HuH-7.5 (cell line): ENCODE measurements around the gene TIAM2.
"Not testable (repeated sequence)": the region's sequence is repeated elsewhere in the genome, so short reads cannot be mapped to it uniquely, and the experiment has no call there.

ENCODE experiments used
- DNase-seq: peaks from one replicate; pipeline ENCODE4 v3.0.0; 2011; ENCODE audit warnings: low spot score

TIAM2 gene

DNA sequence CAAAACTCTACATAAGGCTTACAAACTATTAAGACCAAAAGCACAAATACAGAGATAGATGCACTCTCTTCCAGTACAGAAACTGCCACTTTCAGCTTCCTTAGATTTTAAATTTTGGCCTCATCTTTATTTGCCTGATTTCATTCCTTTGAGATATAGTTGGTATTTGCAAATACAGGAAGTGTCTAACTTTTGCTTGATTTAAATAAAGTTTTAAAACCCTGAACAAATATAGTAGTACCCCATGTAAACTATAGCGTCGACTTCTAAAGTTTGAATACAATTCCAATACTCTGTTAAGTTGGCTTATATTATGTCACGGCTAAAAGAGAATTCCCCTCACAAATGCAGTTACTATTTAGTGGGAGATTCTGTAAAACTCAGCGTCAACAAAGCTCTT is 267.5 kb downstream of the TIAM2 start:
- DNase-seq = no peak

DNA sequence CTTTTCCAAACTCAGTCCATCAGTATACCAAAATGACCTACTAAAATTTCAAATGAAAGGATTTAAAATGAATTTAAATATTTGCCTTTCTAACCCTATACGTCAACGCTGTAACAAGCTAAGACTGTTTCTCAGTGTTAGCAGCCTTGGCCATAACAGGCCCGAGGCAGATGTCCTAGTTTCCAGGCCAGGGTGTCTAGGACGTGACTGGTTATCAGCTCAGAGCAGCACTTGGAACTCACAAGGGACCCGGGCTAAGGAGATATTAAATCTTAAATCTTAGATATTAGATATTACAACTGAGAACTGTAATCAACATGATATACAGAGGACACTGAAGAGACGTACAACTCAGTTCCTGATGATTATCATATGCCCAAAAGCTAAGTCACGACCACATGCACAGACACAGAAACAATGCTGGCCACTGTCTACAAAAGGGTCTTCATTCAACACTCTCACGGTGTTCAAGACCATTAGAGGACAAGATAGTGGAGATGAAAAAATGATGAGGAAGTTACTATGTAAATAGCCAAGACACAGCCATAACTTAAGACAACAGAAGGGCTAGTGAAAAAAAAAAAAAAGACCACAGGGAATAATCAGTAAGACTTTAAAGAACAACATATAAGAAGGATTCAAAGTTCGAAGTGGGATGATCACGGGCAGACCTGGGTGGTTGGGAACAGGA is 268.4 kb downstream of the TIAM2 start, which contains the start of gene CLDN20:
TSS of gene CLDN20 (plus strand) at position 641 of the 691 bp plus-strand sequence. CDS start 11,707 bp downstream, outside the sequence.
- DNase-seq = no peak

DNA sequence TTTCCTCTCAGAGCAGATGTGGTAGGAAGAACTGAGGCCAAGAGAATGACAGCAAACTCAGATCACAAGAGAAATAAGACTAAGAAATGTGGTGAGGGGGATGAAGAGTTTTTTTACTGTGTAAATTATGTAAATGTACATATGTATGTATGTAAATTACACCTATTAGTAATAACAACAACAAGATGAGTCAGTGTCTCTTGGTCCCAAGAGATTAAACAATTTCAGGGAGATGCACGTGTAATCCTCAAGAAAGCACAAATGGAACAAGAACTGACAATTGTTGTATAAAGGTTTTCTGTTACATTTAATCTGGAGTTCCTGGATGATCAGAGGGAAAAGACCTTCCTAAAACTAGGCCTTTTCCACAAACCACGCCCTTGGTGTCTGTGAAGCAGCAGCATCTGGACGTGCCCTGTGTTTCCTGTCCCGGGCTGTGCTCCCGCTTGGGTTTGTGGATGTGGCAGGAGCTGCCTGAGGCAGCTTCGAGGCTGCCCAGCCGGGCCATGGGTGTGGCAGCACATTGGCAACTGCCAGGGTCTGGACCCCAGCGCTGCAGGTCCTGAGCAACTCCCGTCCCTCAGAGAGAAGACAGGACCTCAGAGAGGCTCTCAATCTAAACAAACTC is 269.7 kb downstream of the TIAM2 start:
- no peak for DNase-seq

DNA sequence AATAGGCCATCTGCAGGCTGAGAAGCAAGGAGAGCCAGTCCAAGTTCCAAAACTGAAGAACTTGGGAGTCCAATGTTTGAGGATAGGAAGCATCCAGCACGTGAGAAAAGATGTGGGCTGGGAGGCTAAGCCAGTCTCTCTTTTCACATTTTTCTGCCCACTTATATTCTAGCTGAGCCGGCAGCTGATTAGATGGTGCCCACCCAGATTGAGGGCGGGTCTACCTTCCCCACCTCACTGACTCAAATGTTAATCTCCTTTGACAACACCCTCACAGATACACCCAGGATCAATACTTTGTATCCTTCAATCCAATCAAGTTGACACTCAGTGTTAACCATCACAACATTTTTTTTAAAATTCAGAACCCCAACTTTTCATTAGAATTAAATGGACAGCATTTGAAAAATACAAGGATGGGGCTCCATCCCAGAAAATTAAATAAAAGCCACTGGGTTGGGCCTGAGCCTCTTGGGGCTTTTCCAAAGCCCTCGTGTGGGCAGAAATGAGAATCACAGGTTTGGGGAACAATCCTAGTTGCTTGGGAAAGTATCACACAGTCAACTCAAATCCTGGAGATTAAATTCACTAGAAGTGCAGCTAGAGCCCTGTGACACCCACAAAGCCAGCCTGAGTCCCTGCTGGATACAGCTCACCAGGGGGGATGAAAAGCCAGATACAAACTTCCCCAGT is 270.9 kb downstream of the TIAM2 start:
- no peak for DNase-seq

DNA sequence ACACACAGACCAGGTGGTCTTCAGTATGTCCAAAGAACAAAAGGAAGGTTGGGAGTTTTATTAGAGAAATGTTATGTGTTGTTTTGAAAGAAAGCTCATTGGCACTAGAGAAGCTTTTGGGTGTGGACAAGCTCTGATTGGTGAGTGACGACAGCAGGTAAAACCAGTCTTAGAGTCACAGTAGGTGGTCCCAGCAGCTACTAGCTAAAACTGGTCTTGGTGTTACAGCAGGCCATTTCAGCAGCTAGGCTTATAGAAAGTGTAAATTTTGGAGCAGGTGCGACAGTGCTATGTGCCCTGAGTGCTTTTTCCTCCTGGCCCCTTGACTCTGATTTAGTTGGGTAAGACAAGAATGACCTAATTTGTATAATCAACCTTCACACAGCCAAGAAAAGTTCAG is 272.3 kb downstream of the TIAM2 start:
- no peak for DNase-seq

DNA sequence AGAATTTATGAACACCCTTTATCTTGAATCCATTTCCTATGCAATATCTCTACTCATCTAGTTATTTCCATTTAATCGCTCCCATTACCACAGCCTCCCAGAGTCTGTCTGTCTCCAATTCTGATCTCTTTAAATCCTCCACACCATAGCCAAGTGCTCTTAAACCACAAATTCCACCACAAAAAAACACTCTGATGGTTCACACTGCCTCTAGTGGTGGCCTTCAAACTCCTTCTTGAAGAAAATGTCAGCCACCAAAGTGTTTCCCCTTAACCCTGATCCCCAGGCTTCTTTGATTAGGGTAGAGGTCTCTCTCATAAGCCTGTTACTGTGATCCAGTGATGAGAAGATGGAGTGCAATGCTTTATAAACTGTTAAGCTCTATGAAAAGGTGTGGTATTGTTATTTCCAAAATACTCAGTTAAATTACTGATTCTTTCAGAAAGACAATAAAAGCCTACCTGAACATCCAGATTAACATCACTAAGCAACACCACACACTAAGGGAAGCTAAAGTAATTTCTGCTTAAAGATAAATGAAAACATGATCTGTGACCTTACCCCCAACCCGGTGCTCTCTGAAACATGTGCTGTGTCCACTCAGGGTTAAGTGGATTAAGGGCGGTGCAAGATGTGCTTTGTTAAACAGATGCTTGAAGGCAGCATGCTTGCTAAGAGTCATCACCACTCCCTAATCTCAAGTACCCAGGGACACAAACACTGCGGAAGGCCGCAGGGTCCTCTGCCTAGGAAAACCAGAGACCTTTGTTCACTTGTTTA is 273.2 kb downstream of the TIAM2 start:
- DNase-seq = not testable (repeated sequence)

DNA sequence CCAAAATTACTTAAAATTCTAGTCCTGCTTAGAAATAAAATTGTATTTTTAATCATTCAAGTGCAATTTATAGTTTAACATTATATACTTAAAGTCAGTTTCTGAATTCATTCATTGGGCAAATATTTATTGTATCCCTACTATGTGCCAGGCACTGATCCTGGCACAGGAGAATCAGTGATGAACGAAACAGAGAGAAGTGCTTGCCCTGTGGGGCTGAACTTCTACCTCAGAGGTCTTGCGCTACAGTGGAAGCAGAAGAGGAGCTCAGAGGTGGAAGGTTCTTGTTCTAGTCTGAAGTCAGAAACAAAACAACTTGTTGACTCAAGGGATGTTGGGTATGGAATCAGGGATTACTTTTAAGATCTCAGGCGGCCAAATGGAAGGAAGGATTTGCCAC is 274.6 kb downstream of the TIAM2 start:
- DNase-seq = no peak

DNA sequence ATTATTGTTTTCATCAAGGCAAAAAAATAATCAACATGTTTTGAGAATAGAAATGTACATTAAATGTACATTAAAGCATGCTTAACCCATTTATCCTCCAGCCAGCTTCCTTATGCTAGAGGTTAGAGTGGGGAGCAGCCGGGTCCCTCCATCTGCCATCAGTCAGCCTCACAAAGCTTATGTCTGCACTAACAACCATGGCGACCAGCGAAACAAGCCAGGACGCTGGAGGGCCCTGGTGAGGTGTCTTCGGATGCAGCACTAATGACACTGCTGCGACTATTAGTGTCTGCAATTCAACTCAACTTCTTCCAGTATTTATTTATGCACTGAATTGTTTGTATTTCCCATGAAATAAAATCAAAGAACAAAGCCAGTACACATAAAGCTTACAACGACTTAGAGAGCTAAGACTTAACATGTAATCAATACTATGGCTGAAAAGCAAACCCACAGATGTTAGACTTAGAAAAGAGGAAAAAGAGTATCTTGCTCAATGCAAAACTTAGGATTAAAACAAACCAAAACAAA is 275.5 kb downstream of the TIAM2 start:
- DNase-seq = no peak

DNA sequence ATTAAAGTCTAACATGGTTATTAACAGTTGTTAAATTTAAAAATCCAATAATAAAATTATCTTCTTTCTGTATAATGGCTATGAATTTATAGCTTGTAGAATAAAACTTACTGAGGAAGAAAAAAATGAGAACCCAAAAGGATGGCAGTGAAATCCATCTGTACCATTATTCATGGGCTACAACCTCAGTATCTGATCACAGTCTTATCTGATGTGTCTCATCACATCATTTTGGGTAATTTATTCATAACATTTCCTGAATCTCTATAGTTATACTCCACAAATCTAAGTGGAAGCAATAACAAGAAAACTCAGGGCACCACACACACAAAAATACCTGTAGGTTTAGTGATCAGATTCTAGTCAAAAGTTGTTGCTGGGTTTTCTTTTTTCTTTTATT is 276.0 kb downstream of the TIAM2 start:
- no peak for DNase-seq

DNA sequence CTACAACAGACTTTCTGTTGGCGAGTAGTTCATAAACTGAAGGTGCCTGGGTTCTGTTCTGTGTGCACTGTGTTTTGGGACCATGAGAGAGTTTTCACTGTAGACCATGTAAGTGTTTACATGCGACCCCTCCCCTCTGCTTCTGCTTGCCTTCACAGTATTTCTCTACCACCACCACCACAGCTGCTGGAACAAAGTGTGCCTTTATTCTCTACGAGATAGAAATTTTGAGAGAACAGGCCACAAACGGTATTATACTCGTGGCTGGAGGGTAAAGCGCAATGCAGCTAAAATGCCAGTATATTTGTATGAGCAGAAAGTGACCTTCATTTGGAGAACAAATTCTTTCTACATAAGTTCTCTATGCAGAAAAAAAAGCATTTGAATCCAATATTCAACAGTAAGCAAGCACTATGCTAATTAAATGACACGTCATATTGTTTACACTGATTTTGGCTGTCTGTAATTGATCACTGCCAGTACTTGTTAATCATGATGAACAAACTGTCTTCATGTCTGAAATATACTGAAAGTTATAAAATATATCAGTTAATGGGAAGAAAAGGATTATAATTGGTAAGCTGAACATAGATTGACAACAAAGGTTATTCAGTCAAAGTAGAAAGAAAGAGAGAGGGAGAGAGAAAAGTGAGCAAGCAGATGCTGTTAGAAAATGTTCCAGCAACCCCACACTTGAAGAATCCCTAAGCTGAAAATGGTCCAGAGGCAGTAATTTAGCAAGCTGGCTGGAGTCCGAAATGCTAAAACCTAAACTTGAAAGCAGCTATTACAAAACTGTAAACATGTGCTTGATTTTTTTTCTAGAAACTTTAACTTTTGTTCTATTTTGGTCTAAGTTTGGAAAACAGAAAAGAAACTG is 277.5 kb downstream of the TIAM2 start:
- DNase-seq = no peak

DNA sequence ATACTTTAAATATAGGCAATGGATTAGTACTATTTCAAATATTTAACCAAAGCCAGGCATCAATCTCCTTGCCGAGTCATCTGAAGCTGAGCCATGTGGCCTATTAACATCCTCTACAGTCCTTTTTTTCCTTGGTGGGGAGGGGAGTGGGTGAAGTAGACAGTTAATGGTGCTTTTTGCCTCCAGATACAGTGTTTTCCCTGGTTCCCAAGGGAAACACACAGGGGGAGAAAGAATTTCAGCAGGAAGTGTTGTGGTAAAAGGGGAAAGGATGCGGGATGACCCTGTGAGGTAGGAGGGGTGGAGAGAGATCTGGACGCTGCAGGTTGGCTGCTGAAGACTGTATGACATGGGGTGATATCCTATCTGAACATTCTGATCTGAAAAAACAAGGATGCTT is 278.3 kb downstream of the TIAM2 start:
- DNase-seq = no peak

DNA sequence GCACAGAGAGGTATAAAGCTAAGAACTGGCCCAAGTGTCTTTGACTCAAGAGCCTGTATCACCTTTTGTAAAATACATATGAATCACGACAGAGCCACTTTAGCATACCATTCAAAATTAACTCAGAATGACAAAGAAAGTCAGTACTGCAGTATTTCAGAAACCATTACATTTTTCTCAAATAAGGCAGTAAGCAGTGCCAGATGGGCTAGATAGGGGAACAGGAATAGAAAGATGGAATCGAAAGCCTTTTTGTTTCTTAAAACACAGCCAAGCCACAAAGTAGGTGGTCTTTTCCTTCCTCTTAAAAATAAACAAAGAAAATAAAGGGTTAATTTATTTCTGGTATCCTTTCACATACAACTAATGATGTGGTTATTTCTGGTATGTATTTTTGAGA is 279.0 kb downstream of the TIAM2 start:
- no peak for DNase-seq

DNA sequence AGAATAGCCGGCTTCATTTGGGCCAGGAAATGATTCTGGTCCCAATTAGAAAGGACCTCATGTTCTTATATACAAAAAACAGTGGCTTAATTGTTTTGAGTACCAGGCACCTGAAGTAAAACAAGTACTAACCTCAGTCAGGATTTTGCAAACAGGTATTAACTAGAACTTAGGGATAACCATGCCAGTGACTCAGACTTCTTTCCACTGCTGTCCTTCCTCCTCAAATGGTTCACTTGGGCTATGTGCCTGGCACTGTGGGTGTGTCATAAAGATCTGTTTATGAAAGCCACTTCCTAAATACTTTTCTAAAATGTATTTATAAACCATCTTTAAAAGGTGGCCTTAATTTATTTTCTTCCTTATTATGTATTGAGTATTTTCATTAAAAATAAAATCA is 279.4 kb downstream of the TIAM2 start:
- no peak for DNase-seq

DNA sequence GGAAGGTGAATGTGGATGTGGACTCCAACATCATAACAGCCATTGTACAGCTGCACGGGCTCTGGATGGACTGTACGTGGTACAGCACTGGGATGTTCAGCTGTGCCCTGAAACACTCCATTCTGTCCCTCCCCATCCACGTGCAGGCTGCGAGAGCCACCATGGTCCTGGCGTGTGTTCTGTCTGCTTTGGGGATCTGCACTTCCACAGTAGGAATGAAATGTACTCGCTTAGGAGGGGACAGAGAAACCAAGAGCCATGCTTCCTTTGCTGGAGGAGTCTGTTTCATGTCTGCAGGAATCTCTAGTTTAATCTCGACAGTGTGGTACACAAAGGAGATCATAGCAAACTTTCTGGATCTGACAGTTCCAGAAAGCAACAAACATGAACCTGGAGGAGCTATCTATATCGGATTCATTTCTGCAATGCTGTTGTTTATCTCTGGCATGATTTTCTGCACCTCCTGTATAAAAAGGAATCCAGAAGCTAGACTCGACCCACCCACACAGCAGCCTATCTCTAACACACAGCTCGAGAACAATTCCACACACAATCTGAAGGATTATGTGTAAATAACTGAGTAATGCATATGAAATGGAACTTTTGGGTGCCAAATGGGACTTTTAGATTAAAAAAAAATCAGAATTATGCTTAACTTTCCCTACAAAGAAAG is 280.8 kb downstream of the TIAM2 start:
- DNase-seq = no peak

DNA sequence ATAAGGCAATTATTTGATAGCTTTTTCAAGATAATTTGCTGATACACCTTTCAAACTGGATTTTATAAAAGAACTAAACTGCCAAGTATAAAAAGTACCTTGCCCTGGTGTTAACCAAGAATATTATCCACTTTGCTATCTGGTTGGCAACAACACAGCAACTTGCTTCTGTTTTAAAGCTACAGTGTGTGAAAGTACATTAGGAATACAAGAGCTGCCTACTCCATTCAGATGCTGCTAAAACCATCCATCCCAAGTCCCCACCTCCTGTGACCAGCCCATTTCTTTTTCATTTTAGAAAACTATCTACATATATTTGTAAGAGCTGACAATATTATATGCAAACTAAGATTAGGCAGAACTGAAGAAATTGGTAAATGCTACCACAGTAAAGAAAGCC is 281.5 kb downstream of the TIAM2 start:
- DNase-seq = no peak

DNA sequence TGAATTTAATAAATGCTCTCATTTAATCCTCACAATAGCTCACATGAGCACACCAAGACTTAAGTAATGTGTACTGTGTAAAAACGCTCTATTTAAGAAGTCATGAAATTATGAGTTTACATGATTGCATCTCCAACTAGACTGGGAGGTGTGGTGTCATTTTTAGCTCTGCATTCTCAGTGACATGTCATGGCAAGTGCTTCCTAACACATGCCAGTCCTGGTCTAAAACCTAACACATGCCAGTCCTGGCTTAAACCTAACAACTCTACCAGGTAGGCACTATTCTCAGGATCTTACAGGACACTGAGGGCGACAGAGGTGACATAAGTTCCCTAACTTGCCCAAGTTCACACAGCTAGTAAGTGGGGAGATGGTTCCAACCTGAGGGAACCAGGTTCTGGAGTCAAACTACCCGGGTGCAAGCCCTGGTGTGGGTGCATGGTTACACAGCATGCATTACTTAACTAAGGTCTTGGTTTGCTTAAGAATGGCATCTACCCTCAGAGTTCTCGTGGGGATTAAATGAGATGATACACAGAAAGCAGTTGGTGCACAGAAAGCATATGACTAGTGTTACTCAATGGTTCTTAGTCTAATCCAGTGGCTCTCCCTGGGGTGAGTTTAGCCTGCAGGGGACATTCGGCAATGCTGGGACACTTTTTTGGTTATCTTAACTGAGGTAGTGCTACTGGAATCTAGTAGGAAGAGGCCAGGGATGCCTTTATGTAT is 283.4 kb downstream of the TIAM2 start:
- no peak for DNase-seq

DNA sequence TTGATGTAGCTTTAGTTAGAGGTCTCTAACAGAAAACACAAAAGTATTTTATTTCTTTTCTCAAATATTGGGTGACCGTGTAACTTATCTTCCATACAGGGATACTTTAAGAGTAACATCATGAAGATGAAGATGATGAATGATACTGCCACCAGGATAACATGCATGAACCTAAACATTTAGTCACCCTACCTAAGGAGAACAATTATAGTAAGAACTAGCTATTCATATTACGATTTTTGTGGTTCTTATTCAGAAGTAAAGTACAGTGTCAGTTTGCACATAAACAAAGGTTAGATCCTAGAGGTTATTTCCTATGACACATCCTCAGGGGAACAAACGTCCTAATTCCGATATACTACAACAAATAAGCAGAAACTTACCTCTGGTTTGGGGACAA is 289.7 kb downstream of the TIAM2 start:
- no peak for DNase-seq

DNA sequence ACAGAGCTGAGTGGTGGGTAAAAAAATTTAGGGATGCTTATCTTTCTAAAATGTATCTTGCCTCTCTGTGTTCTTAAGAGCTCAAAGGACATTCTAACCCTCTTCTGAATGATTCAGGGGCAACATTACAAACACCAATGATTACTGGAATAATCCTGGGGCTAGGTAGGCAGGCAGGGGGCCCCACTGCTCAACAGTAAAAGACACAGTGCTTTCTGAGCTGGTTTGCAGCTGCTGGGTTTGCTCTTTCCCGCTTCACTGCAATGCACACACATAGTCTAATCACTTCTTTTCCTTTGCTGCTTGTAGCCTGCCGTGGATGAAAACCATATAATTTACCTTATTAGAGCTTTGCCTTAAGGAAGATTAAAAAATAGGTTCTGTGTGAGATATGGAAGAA is 292.6 kb downstream of the TIAM2 start:
- DNase-seq = no peak

DNA sequence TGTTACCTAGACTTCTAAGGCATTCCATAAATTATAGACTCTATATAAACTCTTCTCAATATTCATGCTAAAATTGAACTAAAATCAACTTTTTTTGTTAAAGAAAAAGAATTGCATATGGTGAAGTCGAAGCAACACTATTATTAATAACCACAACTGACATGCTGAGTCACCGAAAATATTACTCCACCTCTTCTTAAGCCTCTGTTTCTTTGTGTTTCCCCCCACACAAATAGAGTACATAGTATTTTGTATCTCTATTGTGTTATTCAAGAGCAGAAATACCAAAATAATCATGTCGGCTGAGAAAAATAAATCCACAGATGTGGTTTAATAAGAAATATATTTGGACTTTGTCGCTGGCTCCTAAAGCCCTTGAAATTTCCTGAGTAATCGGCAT is 295.4 kb downstream of the TIAM2 start:
- no peak for DNase-seq

DNA sequence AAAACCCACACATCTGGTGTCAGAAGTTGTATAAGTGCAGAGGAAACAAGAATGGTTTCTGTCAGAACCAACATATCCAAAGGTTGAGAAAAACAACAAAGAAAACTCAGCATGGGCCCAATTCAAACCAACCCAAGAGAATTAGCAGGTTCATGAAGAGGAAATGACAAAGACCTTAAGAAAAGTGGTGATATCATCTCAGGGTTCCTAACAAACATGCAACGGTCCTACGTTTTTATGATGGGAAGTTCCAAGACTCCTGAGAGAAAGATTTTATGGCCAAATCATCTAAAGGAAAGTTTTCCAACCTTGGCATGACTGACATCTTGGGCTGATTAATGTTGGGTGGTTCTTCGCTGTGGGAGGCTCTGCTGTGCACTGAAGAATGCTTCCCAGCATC is 296.2 kb downstream of the TIAM2 start:
- DNase-seq = no peak
